Lower leg skin (tissue), 4 donors: ENCODE results near the gene FCER1A. TPM values are rescaled to one million over a fixed set of nuclear protein-coding genes. Genes with fewer than 3 reads are reported as not detected.

Source experiments
- DNase-seq, 2 donors: peaks; one replicate each; pipeline ENCODE4 v3.0.0-alpha.2; 2019; ENCODE audit warnings: low spot score in 2 of 2
- H3K4me3 ChIP-seq: fragments of 200-600 bp; sonication (generic); 2 replicates; pipeline ENCODE4 v1.5.1; 2017; ENCODE audit warnings: mild to moderate bottlenecking, low read depth; ENCODE audit not compliant: poor library complexity, severe bottlenecking
- POLR2A ChIP-seq, 2 donors: fragments of 450-650 bp; IDR thresholded peaks; one replicate each; pipeline ENCODE4 v1.6.1; 2016 to 2017; ENCODE audit warnings: antibody characterized with exemption in 2 of 2, mild to moderate bottlenecking in 1 of 2, moderate library complexity in 1 of 2
- whole genome bisulfite sequencing, 2 donors: methylation state at CpG; one replicate each; pipeline ENCODE4 v1.1.5; 2018; 5-methylcytosine and 5-hydroxymethylcytosine counted together
- intact Hi-C: fragments of 100-400 bp; cut with DNase I; formaldehyde crosslinking; loops from one replicate; pipeline ENCODE4 v1.15.0; 2023; ENCODE audit warnings: low total_unique reads
- total RNA-seq, 4 donors: library from RNA; depleted of rRNA; stranded (reverse); fragments of >200 nt; gene quantifications; one replicate each; pipeline ENCODE4 v1.1.0, GENCODE V29; 2016
- TF ChIP-seq, protein P1 (sequence below), 3 donors: fragments of 450-650 bp; IDR thresholded peaks; one replicate each; pipeline ENCODE4 v1.5.1; 2016; ENCODE audit warnings: antibody characterized with exemption in 3 of 3, mild to moderate bottlenecking in 3 of 3, moderate library complexity in 2 of 3

The FCER1A gene
- total RNA-seq = 10 to 100 TPM; 18.6 to 31.1 (median 25.2) TPM

GRCh38 chr1:159302095-159302494 is at the start of gene FCER1A:
FCER1A (plus strand) TSS chr1:159302336; CDS start chr1:159302365, 29 bp downstream.
- 95 to 100% methylated on average over 1 of the region's 1 CpG for WGBS, 2 donors
- TF ChIP-seq POLR2A (IDR thresholded peaks at IDR 0.05) = no peak
- TF ChIP-seq, protein P1, sequence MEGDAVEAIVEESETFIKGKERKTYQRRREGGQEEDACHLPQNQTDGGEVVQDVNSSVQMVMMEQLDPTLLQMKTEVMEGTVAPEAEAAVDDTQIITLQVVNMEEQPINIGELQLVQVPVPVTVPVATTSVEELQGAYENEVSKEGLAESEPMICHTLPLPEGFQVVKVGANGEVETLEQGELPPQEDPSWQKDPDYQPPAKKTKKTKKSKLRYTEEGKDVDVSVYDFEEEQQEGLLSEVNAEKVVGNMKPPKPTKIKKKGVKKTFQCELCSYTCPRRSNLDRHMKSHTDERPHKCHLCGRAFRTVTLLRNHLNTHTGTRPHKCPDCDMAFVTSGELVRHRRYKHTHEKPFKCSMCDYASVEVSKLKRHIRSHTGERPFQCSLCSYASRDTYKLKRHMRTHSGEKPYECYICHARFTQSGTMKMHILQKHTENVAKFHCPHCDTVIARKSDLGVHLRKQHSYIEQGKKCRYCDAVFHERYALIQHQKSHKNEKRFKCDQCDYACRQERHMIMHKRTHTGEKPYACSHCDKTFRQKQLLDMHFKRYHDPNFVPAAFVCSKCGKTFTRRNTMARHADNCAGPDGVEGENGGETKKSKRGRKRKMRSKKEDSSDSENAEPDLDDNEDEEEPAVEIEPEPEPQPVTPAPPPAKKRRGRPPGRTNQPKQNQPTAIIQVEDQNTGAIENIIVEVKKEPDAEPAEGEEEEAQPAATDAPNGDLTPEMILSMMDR (IDR thresholded peaks at IDR 0.05) = no peak
- no peak within 1 kb of the TSS for H3K4me3 ChIP-seq
- intact Hi-C loops = no loop called here
- no peak for DNase-seq

GRCh38 chr1:159261311-159261710 is 40.8 kb upstream of the FCER1A start:
- intact Hi-C loops = no loop called here
- no peak overlapping the region for H3K4me3 ChIP-seq

GRCh38 chr1:159261721-159262494 is 40.2 kb upstream of the FCER1A start:
- 49 to 66% methylated on average over 2 of the region's 2 CpGs for WGBS, 2 donors
- intact Hi-C loops = no loop called here

More at GRCh38 chr1:159261311-159261710, 40.8 kb upstream of the FCER1A start:
- TF ChIP-seq, protein P1 (IDR thresholded peaks at IDR 0.05) = no peak
- no peak for TF ChIP-seq POLR2A (IDR thresholded peaks at IDR 0.05)
- no peak for DNase-seq

DNA sequence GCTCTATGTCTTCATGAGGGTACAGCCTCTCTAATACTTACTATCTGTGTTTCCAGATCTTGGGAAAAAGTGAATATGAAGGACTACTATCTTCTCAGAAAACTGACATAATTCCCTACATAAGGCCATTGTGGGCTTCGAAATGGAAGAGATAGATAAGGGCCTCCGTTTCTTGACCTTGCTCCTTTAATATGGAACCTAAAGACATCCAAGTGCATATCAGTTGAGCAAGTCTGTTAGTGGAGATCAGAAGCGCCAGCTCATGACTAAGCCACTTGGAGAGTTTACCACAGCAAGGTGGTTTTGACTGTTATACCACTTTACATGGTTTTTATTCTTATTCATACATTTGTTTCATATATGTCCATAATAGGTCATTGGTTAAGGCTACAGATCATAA is 35.3 kb upstream of the FCER1A start:
- DNase-seq = no peak
- H3K4me3 ChIP-seq = no peak overlapping the region
- intact Hi-C loops = no loop called here
- no peak for TF ChIP-seq POLR2A (IDR thresholded peaks at IDR 0.05)
- TF ChIP-seq, protein P1 (IDR thresholded peaks at IDR 0.05) = no peak
- WGBS, 2 donors = 79 to 84% methylated on average over 3 of the region's 3 CpGs

More at GRCh38 chr1:159261721-159262494, 40.2 kb upstream of the FCER1A start:
- TF ChIP-seq POLR2A (IDR thresholded peaks at IDR 0.05) = no peak
- TF ChIP-seq, protein P1 (IDR thresholded peaks at IDR 0.05) = no peak
- DNase-seq = no peak
- no peak overlapping the region for H3K4me3 ChIP-seq

GRCh38 chr1:159274631-159275030 is 27.5 kb upstream of the FCER1A start:
- H3K4me3 ChIP-seq = no peak overlapping the region
- TF ChIP-seq, protein P1 (IDR thresholded peaks at IDR 0.05) = no peak
- no peak for TF ChIP-seq POLR2A (IDR thresholded peaks at IDR 0.05)
- WGBS, 2 donors = 48 to 66% methylated on average over 2 of the region's 2 CpGs
- no peak for DNase-seq
- intact Hi-C loops = no loop called here

GRCh38 chr1:159275891-159276290 is 26.2 kb upstream of the FCER1A start:
- intact Hi-C loops = no loop called here
- no peak for TF ChIP-seq POLR2A (IDR thresholded peaks at IDR 0.05)
- TF ChIP-seq, protein P1 (IDR thresholded peaks at IDR 0.05) = no peak
- H3K4me3 ChIP-seq = no peak overlapping the region
- DNase-seq = no peak
